Measurements from ENCODE around the gene ADORA2A.

GRCh38 chr22:24465975-24466374 is 38.6 kb downstream of the ADORA2A start:
- TF ChIP-seq CTCF (IDR thresholded peaks at IDR 0.05) (no peak), POLR2A (IDR thresholded peaks at IDR 0.05) (no peak)

Measured in breast epithelium (tissue), 3 donors.